ENCODE data around the gene SATB1. TPM values are rescaled to one million over a fixed set of nuclear protein-coding genes. Genes with fewer than 3 reads are reported as not detected.

SATB1 gene
- total RNA-seq, 1 experiment from 2014 or later, result 2.7 TPM

- Histone ChIP-seq H4K20me1 (ENCODE audit: insufficient read depth) (no peaks in the 10 kb centered on the region), H3K9me3 (ENCODE audit: control insufficient read depth in 1 of 2, insufficient read depth in 1 of 2, low read depth in 1 of 2, low read length in 2 of 2) (no peaks in the 10 kb centered on the region), H3K9me2 (ENCODE audit: insufficient read depth) (no peaks in the 10 kb centered on the region), H3K27ac (ENCODE audit: low read depth, low read length) (no peak overlapping the region), H3K36me3 (ENCODE audit: control insufficient read depth in 1 of 2, insufficient read depth in 2 of 2, low read length in 2 of 2) (no peaks in the 10 kb centered on the region), H3K4me2 (ENCODE audit: low read length) (no peak overlapping the region), H3K9ac (ENCODE audit: low read length) (no peak overlapping the region), H3K79me2 (ENCODE audit: insufficient read depth, low read length) (no peaks in the 10 kb centered on the region), H3K27me3 (ENCODE audit: insufficient read depth, low read length) (peaks cover 40% of the 10 kb centered on the region), H3K4me1 (ENCODE audit: control insufficient read depth in 1 of 2, insufficient read depth in 2 of 2, low read length in 2 of 2) (no peaks in the 10 kb centered on the region), H2AFZ (ENCODE audit: low read depth, low read length, poor library complexity, severe bottlenecking) (no peak overlapping the region), H3K4me3 (replicated peaks in 1 of 2; ENCODE audit: low read depth in 1 of 2, low read length in 2 of 2) (no peak overlapping the region)
- TF ChIP-seq ZBTB33 (IDR thresholded peaks at IDR 0.05; ENCODE audit: extremely low read depth, insufficient replicate concordance, low read length) (no peak), MAX (IDR thresholded peaks at IDR 0.05) (no peak), CTCF (IDR thresholded peaks at IDR 0.05 in 2 of 3, conservative IDR thresholded peaks at IDR 0.05 in 1 of 3; ENCODE audit: borderline replicate concordance in 1 of 3, insufficient read depth in 1 of 3, low read depth in 2 of 3, low read length in 2 of 3) (no peak), EZH2phosphoT487 (IDR thresholded peaks at IDR 0.05; ENCODE audit: borderline replicate concordance) (no peak), RAD21 (IDR thresholded peaks at IDR 0.05; ENCODE audit: low read depth) (no peak)
- DNase-seq (ENCODE audit: low read depth, low spot score) (no peak), ATAC-seq (no peak)
- RAD21 ChIA-PET (ENCODE audit: low non-redundant PET in 1 of 2, low total read pairs in 2 of 2, uncharacterized antibody in 2 of 2, unreplicated experiment in 2 of 2), result no interaction called here
- BruUV-seq (replicated peaks), result no TSS peak
- POLR2A ChIA-PET, result no interaction called here
- intact Hi-C loops (cut with micrococcal nuclease), result no loop called here
- CTCF ChIA-PET, result no interaction called here
Observed at GRCh38 chr3:18416332-18416731, 8.8 kb downstream of the SATB1 start.
